ENCODE measurements around the gene NLN.

NLN gene

DNA sequence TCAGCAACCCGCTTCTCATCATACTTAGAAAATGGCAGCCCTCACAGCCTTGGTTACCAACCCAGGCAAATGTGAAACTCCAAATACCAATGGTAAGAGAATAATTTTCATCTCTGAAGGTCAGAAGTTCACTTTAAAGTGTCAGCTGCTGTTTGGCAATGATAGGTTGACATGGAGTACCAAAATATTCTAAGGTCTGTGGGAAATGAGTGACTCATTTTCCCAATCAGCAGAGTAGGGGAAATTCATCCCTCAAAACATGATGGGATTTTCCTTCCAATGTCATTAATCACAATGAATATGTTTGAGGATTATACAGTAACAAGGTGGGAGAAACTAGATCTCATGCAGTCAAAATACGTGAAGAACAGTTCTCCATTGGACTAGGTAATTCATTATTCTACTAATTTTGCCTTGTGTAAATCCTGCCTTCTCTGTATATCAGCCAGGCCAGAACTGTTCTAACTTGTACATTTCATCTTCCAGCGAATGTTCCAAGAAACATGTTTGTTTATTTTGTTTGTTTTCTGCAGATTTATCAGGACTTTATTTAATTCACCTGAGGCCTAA is 151.3 kb downstream of the NLN start:
- H3K4me3 ChIP-seq (ENCODE audit: low read depth, low read length): no peak overlapping the region
- TF ChIP-seq ZBTB20 (tag by site-specific recombination; IDR thresholded peaks at IDR 0.05): no peak
- no peak for TF ChIP-seq GLI4 (tag by site-specific recombination; IDR thresholded peaks at IDR 0.05)
- TF ChIP-seq ZNF416 (tag by site-specific recombination; IDR thresholded peaks at IDR 0.05): no peak
- no peak for TF ChIP-seq SP2 (tag by site-specific recombination; IDR thresholded peaks at IDR 0.05)
- TF ChIP-seq ZNF391 (tag by site-specific recombination; IDR thresholded peaks at IDR 0.05; ENCODE audit: borderline replicate concordance, low read depth): no peak
- no peak for TF ChIP-seq ZNF701 (tag by site-specific recombination; IDR thresholded peaks at IDR 0.05)
- TF ChIP-seq ZNF24 (tag by site-specific recombination; IDR thresholded peaks at IDR 0.05): no peak
- no peak for TF ChIP-seq ZFP69B (tag by site-specific recombination; IDR thresholded peaks at IDR 0.05)
- TF ChIP-seq, protein P1, sequence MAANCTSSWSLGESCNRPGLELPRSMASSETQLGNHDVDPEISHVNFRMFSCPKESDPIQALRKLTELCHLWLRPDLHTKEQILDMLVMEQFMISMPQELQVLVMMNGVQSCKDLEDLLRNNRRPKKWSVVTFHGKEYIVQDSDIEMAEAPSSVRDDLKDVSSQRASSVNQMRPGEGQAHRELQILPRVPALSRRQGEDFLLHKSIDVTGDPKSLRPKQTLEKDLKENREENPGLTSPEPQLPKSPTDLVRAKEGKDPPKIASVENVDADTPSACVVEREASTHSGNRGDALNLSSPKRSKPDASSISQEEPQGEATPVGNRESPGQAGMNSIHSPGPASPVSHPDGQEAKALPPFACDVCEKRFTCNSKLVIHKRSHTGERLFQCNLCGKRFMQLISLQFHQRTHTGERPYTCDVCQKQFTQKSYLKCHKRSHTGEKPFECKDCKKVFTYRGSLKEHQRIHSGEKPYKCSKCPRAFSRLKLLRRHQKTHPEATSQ (tag by site-specific recombination; IDR thresholded peaks at IDR 0.05): no peak
- TF ChIP-seq HOXC10 (CRISPR knock-in tag; IDR thresholded peaks at IDR 0.05): no peak
- no peak for TF ChIP-seq TCF7L2 (IDR thresholded peaks at IDR 0.05; ENCODE audit: borderline replicate concordance, low read depth, low read length)
- TF ChIP-seq ZBTB7A (tag by site-specific recombination; IDR thresholded peaks at IDR 0.05; ENCODE audit: low read depth): no peak
- TF ChIP-seq ZNF510 (tag by site-specific recombination; IDR thresholded peaks at IDR 0.05; ENCODE audit: insufficient replicate concordance): no peak
- no peak for TF ChIP-seq SETDB1 (IDR thresholded peaks at IDR 0.05; ENCODE audit: insufficient read length, low read length)
- no peak for TF ChIP-seq ZNF670 (tag by site-specific recombination; IDR thresholded peaks at IDR 0.05; ENCODE audit: low read depth)
- CTCF ChIA-PET: no interaction called here
- no peak overlapping the region for H3K27ac ChIP-seq (ENCODE audit: extremely low read depth, low read depth, low read length)
- H3K4me1 ChIP-seq (ENCODE audit: control insufficient read depth, insufficient read depth, low read length): peaks cover 6% of the 10 kb centered on the region; the same call in 1 of the 2 replicates
- H3K9me3 ChIP-seq (ENCODE audit: control insufficient read depth, insufficient read depth, low read depth, low read length): no peaks in the 10 kb centered on the region
- no peaks in the 10 kb centered on the region for H3K36me3 ChIP-seq (ENCODE audit: control insufficient read depth in 2 of 2, insufficient read depth in 1 of 2, low read length in 2 of 2)
- POLR2A ChIA-PET: no interaction called here

DNA sequence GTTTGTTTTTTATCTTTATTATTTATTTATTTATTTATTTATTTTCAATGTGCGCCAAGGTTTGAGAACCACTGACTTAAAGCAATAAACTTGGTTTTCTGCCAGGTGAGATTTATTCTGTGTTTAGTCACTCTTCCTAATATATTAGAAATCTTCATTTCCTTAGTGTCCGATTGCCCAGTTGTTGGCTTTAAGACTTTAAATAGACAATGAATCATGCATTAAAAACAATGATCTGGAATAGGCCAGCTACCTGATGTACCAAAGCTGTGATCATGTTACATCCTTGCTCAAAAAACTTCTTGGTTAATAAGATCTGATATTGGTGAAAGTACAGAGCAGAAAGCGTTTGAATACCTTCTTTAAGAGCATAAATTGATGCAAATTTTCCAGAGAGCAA is 152.2 kb downstream of the NLN start:
- POLR2A ChIA-PET: no interaction called here
- Histone ChIP-seq H3K4me1 (ENCODE audit: control insufficient read depth, insufficient read depth, low read length) (peaks cover 6% of the 10 kb centered on the region; the same call in 1 of the 2 replicates), H3K9me3 (ENCODE audit: control insufficient read depth, insufficient read depth, low read depth, low read length) (no peaks in the 10 kb centered on the region), H3K4me3 (ENCODE audit: low read depth, low read length) (no peak overlapping the region), H3K36me3 (ENCODE audit: control insufficient read depth in 2 of 2, insufficient read depth in 1 of 2, low read length in 2 of 2) (no peaks in the 10 kb centered on the region), H3K27ac (ENCODE audit: extremely low read depth, low read depth, low read length) (no peak overlapping the region)
- no peak for TF ChIP-seq ZNF621 (tag by site-specific recombination; IDR thresholded peaks at IDR 0.05)
- no peak for TF ChIP-seq GLI4 (tag by site-specific recombination; IDR thresholded peaks at IDR 0.05)
- no peak for TF ChIP-seq ZNF138 (tag by site-specific recombination; IDR thresholded peaks at IDR 0.05; ENCODE audit: borderline replicate concordance)
- TF ChIP-seq ZNF580 (tag by site-specific recombination; IDR thresholded peaks at IDR 0.05): no peak
- no peak for TF ChIP-seq MYNN (tag by site-specific recombination; IDR thresholded peaks at IDR 0.05; ENCODE audit: borderline replicate concordance)
- TF ChIP-seq ZBTB17 (tag by site-specific recombination; IDR thresholded peaks at IDR 0.05): no peak
- TF ChIP-seq ZNF544 (tag by site-specific recombination; IDR thresholded peaks at IDR 0.05): no peak
- no peak for TF ChIP-seq ZNF394 (tag by site-specific recombination; IDR thresholded peaks at IDR 0.05; ENCODE audit: borderline replicate concordance)
- TF ChIP-seq ZNF830 (tag by site-specific recombination; IDR thresholded peaks at IDR 0.05; ENCODE audit: low read depth): no peak
- no peak for TF ChIP-seq ZNF670 (tag by site-specific recombination; IDR thresholded peaks at IDR 0.05; ENCODE audit: low read depth)
- TF ChIP-seq ZBTB8A (tag by site-specific recombination; IDR thresholded peaks at IDR 0.05): no peak
- TF ChIP-seq PRDM6 (tag by site-specific recombination; IDR thresholded peaks at IDR 0.05): no peak
- no peak for TF ChIP-seq ZNF324 (tag by site-specific recombination; IDR thresholded peaks at IDR 0.05)
- TF ChIP-seq ZBTB11 (tag by site-specific recombination; conservative IDR thresholded peaks at IDR 0.05; ENCODE audit: low read depth): no peak
- TF ChIP-seq ZNF585B (tag by site-specific recombination; IDR thresholded peaks at IDR 0.05): no peak
- no peak for TF ChIP-seq ZNF785 (tag by site-specific recombination; IDR thresholded peaks at IDR 0.05)
- CTCF ChIA-PET: no interaction called here
